K562 (cell line): ENCODE results near the gene B9D2.

Source experiments
- ZNF140 ChIP-seq: fragments of 250-450 bp; sonication (Bioruptor Pico); IDR thresholded peaks from 2 replicates; pipeline ENCODE4 v1.8.0; 2021; ENCODE audit warnings: moderate library complexity, mild to moderate bottlenecking, inconsistent platforms
- ZNF24 ChIP-seq: fragments of 450-650 bp; IDR thresholded peaks from 2 replicates; pipeline ENCODE4 v1.6.1; 2016

DNA sequence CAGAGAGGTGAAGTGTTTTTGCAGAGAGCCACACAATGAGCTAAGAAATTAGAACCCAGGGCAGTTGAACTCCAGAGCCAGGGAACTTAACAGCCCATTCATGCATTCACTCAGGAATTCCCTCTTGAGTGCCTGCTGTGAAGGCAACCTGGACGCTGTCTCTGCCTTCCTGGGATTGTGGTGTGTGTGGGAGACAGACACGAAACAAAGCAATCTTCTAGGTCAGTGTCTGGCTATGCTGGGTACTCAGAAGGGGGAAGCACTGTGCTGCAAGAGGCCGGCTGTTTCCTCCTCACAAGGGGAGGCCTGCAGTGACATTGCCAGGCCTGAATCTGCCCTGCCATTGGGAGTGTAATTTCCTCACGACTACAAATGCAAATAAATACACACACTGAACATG is 43.3 kb upstream of the B9D2 start:
- TF ChIP-seq ZNF140 (no peak), ZNF24 (no peak)
